Osteocyte (in vitro differentiated cells): ENCODE measurements around the gene HPGD. TPM values are rescaled to one million over a fixed set of nuclear protein-coding genes. Genes with fewer than 3 reads are reported as not detected.

Experiments
- DNase-seq: peaks from one replicate; pipeline ENCODE4 v3.0.0; 2021; ENCODE audit warnings: mixed read lengths; ENCODE audit not compliant: unreplicated experiment; ENCODE audit errors: extremely low spot score
- H3K27ac Mint-ChIP-seq: one replicate; pipeline ENCODE4 v1.8.0; 2021; ENCODE audit warnings: mild to moderate bottlenecking, mixed read lengths; ENCODE audit not compliant: unreplicated experiment
- H3K27me3 Mint-ChIP-seq: one replicate; pipeline ENCODE4 v1.8.0; 2021; ENCODE audit warnings: mixed read lengths; ENCODE audit not compliant: unreplicated experiment
- H3K36me3 Mint-ChIP-seq: one replicate; pipeline ENCODE4 v1.8.0; 2021; ENCODE audit warnings: mixed read lengths; ENCODE audit not compliant: unreplicated experiment
- H3K4me1 Mint-ChIP-seq: one replicate; pipeline ENCODE4 v1.8.0; 2021; ENCODE audit warnings: mixed read lengths; ENCODE audit not compliant: unreplicated experiment
- H3K4me3 Mint-ChIP-seq: one replicate; pipeline ENCODE4 v1.8.0; 2021; ENCODE audit warnings: mild to moderate bottlenecking, moderate library complexity, mixed read lengths; ENCODE audit not compliant: unreplicated experiment
- H3K9me3 Mint-ChIP-seq: one replicate; pipeline ENCODE4 v1.8.0; 2021; ENCODE audit warnings: mixed read lengths; ENCODE audit not compliant: unreplicated experiment
- total RNA-seq: library from RNA; stranded (reverse); gene quantifications from 2 replicates; pipeline ENCODE4 v1.2.1, GENCODE V29; 2021
- TF ChIP-seq, protein P1 (sequence below): fragments of 200-600 bp; sonication (generic); IDR thresholded peaks from 2 replicates; pipeline ENCODE4 v1.5.0; 2021; ENCODE audit warnings: antibody characterized with exemption, mild to moderate bottlenecking, moderate library complexity

Gene HPGD
- total RNA-seq, 1 donor from 2014 or later: not detected

DNA sequence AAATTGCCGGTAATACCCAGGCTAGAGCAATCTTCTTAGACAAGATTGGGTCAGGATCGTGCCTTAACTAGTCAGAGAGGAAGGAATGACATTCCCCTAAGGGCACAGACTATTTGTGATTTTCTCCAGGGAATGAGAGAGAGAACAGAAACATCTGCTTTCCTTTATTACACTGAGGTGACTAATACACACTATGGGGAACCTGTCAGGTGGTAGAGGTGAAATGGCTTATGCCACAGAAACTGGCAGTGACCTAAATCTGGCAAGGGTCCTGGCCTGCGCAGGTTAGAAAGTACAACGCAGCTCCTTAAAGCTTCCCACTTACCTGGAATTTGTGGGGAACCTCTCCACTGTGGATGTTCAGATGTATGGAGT is 16.6 kb upstream of the HPGD start:
- Mint-ChIP-seq H3K9me3 (no peaks in the 10 kb centered on the region), H3K27ac (no peak overlapping the region), H3K27me3 (no peaks in the 10 kb centered on the region), H3K4me1 (no peaks in the 10 kb centered on the region), H3K4me3 (no peak overlapping the region), H3K36me3 (no peaks in the 10 kb centered on the region)
- TF ChIP-seq, protein P1, sequence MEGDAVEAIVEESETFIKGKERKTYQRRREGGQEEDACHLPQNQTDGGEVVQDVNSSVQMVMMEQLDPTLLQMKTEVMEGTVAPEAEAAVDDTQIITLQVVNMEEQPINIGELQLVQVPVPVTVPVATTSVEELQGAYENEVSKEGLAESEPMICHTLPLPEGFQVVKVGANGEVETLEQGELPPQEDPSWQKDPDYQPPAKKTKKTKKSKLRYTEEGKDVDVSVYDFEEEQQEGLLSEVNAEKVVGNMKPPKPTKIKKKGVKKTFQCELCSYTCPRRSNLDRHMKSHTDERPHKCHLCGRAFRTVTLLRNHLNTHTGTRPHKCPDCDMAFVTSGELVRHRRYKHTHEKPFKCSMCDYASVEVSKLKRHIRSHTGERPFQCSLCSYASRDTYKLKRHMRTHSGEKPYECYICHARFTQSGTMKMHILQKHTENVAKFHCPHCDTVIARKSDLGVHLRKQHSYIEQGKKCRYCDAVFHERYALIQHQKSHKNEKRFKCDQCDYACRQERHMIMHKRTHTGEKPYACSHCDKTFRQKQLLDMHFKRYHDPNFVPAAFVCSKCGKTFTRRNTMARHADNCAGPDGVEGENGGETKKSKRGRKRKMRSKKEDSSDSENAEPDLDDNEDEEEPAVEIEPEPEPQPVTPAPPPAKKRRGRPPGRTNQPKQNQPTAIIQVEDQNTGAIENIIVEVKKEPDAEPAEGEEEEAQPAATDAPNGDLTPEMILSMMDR: no peak
- DNase-seq: no peak

DNA sequence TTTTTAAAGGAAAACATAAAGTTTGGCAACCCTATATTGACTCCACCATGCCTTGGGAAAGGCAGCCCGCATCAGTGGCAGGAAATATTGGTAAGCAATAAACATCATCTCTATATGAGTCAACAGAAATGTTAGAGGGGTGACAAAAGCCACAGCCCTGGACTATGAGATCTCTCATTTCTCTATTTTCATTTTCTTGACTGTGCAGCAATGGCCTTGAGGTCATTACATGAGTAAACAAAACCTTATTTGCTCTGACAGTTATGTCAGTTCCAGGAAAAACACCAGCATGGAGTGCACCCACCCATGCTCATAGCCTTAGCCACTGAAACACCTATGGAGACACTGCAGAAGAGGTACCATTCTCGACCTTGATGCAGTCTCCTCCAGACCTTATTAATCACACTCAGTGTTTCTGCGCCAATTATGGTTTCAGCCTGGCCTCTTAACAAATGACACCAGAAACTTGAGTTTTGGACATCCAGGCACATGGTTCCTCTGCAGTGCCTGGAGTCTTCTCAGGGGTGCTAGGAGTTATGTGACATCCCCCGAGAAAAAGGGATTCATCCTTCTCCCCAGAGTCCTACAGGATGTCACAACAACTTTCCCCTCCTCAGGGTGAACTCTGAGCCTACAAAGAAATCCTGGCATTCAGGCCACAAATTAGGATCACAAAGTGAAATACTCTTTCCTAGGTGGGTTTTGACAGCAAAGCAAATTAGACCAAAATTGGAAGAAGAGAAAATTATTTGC is 16.0 kb upstream of the HPGD start:
- TF ChIP-seq, protein P1: no peak
- H3K4me3 Mint-ChIP-seq: no peak overlapping the region
- no peaks in the 10 kb centered on the region for H3K36me3 Mint-ChIP-seq
- no peaks in the 10 kb centered on the region for H3K9me3 Mint-ChIP-seq
- no peaks in the 10 kb centered on the region for H3K4me1 Mint-ChIP-seq
- H3K27me3 Mint-ChIP-seq: no peaks in the 10 kb centered on the region
- no peak for DNase-seq
- H3K27ac Mint-ChIP-seq: no peak overlapping the region

DNA sequence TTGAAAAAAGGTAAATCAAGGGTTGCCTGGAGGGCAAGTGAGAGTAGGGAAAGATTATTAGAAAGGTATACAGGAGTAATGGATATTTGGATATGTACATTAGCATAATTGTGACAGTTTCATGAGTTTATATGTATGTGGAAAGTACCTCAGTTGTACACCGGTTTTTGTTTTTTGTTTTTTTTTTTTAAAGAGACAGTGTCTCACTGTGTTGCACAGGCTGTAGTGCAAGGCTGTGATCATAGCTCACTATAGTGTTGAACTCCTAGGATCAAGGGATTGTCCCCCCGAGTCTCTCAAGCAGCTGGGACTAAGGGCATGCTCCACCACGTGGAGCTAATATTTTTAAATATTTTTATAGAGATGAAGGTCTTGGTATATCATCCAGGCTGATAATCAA is 15.3 kb upstream of the HPGD start:
- Mint-ChIP-seq H3K27me3 (no peaks in the 10 kb centered on the region), H3K4me3 (no peak overlapping the region)

DNA sequence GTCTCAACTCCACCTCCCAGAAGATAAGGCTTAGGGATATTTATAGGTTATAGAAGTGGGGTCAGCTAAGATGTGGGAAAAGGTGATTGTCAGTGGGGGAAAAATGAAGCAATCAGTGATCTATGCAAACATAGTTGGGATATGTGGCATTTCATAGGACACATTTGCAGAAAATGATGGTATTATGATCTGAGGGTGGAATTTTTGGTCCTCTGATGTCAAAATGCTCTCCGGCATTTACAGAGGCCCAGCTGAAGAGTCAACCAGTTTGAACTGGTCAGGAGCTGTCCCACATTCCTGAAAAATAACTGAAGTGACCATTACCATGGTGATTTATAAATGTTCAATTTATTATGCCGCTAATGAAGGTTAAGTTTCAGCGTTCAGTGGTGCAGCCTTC is 12.2 kb upstream of the HPGD start:
- no peak for DNase-seq
- TF ChIP-seq, protein P1: no peak
- Mint-ChIP-seq H3K36me3 (no peaks in the 10 kb centered on the region), H3K27ac (no peak overlapping the region), H3K27me3 (peaks cover 18% of the 10 kb centered on the region), H3K4me1 (no peaks in the 10 kb centered on the region), H3K4me3 (no peak overlapping the region), H3K9me3 (no peaks in the 10 kb centered on the region)

More for the DNA sequence above, 15.3 kb upstream of the HPGD start:
- TF ChIP-seq, protein P1: no peak
- no peak for DNase-seq
- Mint-ChIP-seq H3K36me3 (no peaks in the 10 kb centered on the region), H3K27ac (no peak overlapping the region), H3K4me1 (no peaks in the 10 kb centered on the region), H3K9me3 (no peaks in the 10 kb centered on the region)

DNA sequence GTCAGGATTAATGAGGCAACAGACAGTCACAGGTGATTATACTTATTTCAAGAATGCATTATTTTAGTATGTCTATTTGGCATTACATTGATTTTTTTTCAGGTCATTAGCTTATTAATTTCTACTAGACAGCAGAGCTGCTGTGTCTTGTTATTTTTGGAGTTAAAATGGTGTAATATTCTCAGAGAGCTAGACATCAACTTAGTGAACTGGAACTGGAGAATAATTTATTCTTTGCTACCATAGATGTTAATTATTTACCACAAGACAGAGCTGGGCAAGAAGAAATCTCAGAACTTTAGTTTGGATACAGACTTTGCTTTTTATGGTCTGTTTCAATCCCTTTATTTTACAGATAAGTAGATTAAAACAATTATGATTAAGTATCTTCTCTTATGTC is 10.2 kb upstream of the HPGD start:
- no peak for DNase-seq
- Mint-ChIP-seq H3K36me3 (no peaks in the 10 kb centered on the region), H3K9me3 (no peaks in the 10 kb centered on the region), H3K4me1 (no peaks in the 10 kb centered on the region), H3K4me3 (no peak overlapping the region), H3K27ac (no peak overlapping the region), H3K27me3 (peaks cover 35% of the 10 kb centered on the region)
- TF ChIP-seq, protein P1: no peak
